Measurements from ENCODE around the gene SLC7A7.

GRCh38 chr14:22780941-22781300, 34.3 kb downstream of the SLC7A7 start:
- TF ChIP-seq USF2 (CRISPR knock-in tag; IDR thresholded peaks at IDR 0.05) (no peak), EZH2 (IDR thresholded peaks at IDR 0.05; ENCODE audit: borderline replicate concordance, low read depth, low read length) (no peak), NR1H2 (CRISPR knock-in tag; IDR thresholded peaks at IDR 0.05) (no peak), TAF1 (IDR thresholded peaks at IDR 0.05; ENCODE audit: control insufficient read depth, extremely low read depth, insufficient read depth, low read length, severe bottlenecking) (no peak), MBD2 (IDR thresholded peaks at IDR 0.05; ENCODE audit: borderline replicate concordance, low read depth) (no peak), CBFA2T3 (IDR thresholded peaks at IDR 0.05) (no peak)
- TF ChIP-seq, protein P1, sequence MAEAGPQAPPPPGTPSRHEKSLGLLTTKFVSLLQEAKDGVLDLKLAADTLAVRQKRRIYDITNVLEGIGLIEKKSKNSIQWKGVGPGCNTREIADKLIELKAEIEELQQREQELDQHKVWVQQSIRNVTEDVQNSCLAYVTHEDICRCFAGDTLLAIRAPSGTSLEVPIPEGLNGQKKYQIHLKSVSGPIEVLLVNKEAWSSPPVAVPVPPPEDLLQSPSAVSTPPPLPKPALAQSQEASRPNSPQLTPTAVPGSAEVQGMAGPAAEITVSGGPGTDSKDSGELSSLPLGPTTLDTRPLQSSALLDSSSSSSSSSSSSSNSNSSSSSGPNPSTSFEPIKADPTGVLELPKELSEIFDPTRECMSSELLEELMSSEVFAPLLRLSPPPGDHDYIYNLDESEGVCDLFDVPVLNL (CRISPR knock-in tag; IDR thresholded peaks at IDR 0.05; ENCODE audit: low read depth), result no peak
- TF ChIP-seq, protein P2, sequence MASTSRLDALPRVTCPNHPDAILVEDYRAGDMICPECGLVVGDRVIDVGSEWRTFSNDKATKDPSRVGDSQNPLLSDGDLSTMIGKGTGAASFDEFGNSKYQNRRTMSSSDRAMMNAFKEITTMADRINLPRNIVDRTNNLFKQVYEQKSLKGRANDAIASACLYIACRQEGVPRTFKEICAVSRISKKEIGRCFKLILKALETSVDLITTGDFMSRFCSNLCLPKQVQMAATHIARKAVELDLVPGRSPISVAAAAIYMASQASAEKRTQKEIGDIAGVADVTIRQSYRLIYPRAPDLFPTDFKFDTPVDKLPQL (IDR thresholded peaks at IDR 0.05; ENCODE audit: extremely low read depth, insufficient read length), result no peak
- TF ChIP-seq, protein P3, sequence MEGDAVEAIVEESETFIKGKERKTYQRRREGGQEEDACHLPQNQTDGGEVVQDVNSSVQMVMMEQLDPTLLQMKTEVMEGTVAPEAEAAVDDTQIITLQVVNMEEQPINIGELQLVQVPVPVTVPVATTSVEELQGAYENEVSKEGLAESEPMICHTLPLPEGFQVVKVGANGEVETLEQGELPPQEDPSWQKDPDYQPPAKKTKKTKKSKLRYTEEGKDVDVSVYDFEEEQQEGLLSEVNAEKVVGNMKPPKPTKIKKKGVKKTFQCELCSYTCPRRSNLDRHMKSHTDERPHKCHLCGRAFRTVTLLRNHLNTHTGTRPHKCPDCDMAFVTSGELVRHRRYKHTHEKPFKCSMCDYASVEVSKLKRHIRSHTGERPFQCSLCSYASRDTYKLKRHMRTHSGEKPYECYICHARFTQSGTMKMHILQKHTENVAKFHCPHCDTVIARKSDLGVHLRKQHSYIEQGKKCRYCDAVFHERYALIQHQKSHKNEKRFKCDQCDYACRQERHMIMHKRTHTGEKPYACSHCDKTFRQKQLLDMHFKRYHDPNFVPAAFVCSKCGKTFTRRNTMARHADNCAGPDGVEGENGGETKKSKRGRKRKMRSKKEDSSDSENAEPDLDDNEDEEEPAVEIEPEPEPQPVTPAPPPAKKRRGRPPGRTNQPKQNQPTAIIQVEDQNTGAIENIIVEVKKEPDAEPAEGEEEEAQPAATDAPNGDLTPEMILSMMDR (IDR thresholded peaks at IDR 0.05 in 2 of 3, conservative IDR thresholded peaks at IDR 0.05 in 1 of 3; ENCODE audit: insufficient read depth in 2 of 3, low read depth in 1 of 3, low read length in 3 of 3), result no peak
